EH (cell line): Measurements from ENCODE around the gene WDR59.

Source experiments
- DNase-seq: peaks from one replicate; pipeline ENCODE4 v3.0.0-alpha.2; 2015; ENCODE audit warnings: low read depth

Gene WDR59

DNA sequence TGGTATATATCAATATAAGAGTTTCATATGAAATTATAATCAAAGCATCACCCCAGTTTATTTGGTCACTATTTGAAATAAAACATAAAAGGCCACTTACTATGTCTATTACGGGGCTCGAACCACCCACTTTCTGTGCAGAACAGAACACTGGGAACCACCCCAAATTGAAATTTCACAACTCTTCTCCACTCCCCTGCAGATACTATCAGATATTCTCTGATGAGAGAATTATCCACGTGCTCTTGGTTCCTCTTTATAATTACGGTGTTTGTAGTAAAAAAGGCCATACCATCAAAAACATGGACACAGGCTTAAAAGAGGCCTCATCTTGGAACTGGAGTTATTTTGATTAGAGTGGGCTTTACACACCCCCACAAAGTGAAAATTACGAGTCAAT is 82.8 kb downstream of the WDR59 start:
- no peak for DNase-seq

DNA sequence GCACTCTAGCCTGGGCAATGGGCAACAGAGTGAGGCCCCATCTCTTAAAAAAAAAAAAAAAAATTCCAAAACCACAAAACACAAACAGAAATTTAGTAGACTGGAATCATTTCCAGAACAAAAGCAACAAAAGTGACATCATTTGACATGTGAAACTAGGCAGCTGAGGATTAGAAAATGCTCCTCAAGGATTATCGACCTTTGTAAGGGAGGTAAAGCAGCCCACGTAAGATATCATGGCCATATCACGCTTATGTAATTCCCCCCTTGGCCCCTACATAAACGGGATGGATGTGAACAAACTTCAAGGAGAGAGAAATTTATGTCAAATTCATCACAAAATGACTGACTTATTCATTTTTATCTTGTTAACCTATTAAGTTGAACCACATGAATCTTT is 83.3 kb downstream of the WDR59 start:
- DNase-seq, result peak; percentile 12

DNA sequence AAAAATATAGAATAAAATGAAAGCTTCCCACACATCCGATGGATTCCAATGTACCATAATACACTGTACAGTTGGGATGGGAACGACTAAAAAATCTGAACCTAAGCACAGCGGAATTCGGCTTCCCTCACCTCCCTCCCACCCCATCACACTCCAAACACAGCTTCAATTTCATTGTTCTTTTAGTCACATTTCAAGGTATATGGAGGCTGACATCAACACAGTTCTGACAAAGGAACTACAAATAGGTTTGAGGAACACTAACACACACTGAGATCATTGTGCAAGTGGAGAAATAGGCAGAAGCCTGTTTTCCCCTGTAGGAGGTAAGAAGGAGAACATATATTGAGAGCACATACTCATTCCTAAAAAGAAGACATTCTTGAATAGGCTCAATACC is 85.1 kb downstream of the WDR59 start:
- DNase-seq, result no peak

GRCh38 chr16:74898659-74899058 is 86.3 kb downstream of the WDR59 start:
- DNase-seq, result no peak

- DNase-seq, result peak; percentile 74
Observed at GRCh38 chr16:74896389-74897370, 88.2 kb downstream of the WDR59 start.

- DNase-seq, result no peak
Observed at GRCh38 chr16:74893541-74893940, 91.4 kb downstream of the WDR59 start.

- DNase-seq, result no peak
Observed at GRCh38 chr16:74892574-74893461, 92.1 kb downstream of the WDR59 start.

DNA sequence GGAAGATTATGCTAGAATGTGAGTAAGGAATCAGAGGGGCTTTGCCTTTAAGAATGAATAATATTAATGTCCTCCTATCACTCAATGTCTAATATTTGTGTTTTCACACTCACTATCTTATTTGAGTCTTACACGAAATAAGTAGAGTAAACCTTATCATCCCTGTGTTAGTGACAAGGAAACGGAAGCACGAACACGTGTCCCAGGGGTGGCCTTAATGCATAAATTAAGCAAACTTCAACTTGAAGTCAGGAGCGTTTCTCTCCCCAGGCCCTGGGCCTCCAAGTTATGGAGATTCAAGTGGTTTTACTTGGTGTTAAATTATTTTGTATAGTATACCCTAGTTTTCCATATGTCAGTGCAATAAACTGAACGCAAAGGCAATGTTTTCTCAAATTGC is 96.0 kb downstream of the WDR59 start:
- DNase-seq, result no peak

- no peak for DNase-seq
Observed at GRCh38 chr16:74888232-74888862, 96.6 kb downstream of the WDR59 start.

- no peak for DNase-seq
Observed at GRCh38 chr16:74887084-74887483, 97.8 kb downstream of the WDR59 start.

DNA sequence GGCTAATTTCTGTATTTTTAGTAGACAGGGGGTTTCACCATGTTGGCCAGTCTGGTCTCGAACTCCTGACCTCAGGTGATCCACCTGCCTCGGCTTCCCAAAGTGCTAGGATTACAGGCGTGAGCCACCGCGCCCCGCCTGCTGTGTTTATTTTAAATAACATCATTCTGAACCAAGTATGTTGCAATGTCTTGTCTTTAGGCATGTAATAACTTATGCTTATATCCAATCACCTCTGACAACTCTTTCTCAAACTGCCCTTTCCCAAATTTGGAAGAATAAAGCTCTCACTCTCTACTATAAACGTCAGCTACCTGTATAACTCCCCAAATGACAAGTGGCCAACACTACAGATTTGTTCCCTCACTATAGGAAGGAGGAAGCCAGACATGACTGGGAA is 107.2 kb downstream of the WDR59 start:
- DNase-seq, result no peak

DNA sequence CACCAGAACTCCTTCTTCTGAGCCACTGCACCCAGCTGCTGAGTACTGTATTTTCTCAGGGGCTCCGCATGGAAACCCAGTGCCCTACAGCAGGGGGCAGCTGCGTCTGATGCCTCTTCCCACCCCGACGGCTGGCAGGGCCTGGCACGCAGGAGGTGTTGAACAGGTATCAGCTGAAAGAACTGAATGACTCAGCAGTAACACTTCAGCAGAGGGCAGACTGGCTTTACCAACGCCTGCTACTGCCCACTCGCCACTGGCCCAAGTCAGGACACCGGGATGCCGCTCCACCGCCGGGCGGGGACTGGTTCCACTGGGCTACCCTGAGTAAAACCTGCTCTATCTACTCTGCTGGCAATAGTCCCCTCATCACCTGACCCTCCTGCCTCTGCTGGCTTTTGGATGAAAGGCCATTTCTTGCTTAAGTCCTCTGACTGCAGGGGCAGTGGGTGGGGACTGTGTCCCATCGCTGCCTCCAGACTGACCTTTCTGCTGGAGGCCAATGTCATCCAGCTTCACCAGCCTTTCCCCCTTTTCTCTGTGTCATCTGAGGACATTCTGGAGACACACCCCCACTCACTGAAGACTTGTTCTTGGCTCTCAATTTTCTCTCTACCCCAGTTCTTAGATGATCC is 109.9 kb downstream of the WDR59 start:
- DNase-seq, result no peak

DNA sequence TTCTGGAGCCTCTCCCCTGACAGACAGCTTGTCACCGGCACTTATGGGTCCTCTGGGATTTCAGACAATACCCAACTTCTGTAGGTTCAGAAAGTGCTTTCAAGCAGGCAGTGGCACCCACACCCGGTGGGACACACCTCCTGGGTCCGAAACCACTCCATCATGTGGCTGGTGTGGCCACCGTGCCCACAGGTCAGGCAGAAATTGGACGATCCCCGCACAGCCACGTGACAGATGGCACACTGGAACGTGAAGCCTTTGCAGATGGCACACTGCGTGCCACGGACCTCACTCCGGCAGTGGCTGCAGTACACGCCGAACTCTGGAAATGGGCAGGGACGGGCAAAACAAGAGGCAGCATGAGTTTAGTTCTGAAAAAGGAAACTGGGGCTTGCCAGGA is 110.8 kb downstream of the WDR59 start:
- no peak for DNase-seq

- DNase-seq, result no peak
Observed at GRCh38 chr16:74872302-74872701, 112.6 kb downstream of the WDR59 start.

DNA sequence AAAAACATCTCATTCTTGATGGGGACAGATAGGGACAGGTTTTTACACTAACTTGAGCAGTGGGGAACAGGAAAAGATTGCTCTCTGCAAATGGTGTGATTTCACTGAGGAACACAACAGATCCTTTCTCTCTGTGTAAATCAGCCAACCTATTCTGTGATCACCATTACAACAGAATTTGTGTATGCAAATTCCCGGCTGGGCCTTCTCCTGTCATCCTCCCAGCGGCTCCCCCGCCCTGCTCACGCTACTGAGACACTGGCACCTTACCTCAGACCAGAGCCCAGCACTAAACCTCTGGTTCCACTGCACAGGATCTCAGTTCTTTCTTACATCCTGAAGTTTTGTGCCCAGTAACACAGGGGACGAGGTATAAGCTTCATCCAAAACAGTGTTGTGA is 113.3 kb downstream of the WDR59 start:
- no peak for DNase-seq

DNA sequence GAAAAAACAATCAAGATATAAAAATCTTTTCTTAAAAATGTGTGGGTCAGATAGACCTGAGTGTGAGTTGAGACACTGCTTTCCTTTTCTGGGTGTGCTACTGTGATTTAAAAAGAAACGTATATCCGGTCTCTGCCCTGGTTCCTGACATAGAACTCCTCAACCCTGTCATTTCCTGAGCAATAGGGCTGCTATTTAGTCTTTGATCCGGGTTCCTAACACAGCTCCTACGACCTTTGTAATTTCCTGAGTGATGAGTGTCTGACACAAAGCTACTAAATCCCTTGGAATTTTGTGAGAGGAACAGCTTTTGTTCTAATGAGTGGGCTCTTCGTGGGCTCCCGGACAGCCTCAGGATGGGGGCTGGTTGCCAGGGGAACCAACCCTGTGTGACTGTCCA is 116.4 kb downstream of the WDR59 start:
- DNase-seq, result peak; percentile 62

GRCh38 chr16:74868035-74868434 is 116.9 kb downstream of the WDR59 start:
- DNase-seq, result no peak

- no peak for DNase-seq
Observed at GRCh38 chr16:74867281-74867849, 117.6 kb downstream of the WDR59 start.

DNA sequence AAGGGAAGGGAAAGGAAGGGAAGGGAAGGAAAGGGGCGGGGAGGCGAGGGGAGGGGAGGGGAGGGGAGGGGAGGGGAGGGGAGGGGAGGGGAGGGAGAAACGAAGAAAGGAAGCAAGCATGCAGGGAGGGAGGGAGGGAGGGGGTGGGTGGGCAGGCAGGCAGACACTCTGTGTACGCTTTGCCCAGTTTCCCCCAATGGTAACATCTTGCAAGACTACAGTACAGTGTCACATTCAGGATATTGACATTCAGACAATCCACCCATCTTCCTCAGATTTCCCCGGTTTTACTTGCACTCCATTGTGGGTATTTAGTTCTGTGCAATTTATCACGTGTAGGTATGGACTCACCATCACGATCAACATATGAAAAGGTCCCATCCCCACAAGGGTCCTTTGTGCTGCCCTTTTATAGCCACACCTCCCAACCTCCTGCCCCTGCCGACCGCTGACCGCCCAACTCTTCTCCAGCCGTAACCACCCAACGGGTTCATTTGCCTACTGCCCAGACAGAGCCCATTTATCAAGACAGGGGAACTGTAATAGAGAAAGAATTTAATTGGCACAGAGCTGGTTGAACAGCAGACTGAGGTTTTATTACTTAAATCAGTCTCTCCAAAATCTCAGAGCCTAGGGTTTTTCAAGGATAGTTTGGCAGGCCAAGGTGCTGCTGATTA is 118.9 kb downstream of the WDR59 start:
- no peak for DNase-seq

DNA sequence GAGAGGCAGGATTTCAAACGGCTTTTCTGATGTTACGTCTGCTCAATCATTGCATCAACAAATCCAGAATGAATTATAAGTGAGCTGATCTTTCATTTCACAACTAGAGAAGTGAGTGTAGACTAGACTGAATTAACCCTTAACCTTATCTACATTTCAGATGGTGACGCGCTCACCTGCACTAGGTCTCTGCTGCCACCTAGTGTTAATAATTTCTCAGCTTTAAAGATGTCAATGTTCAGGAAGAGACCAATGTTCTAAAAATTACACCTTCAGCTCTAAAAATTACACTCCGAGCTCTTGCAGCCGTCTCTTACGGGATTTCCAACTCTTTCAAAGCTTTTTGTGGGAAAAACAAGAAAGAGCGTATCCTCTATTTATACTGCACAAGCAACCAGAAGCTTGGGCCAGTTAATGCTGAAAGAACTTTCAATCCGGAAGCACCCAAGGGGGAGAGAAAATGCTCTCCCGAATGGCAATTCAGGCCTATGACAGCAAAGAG is 122.1 kb downstream of the WDR59 start:
- peak; percentile 50 for DNase-seq

DNA sequence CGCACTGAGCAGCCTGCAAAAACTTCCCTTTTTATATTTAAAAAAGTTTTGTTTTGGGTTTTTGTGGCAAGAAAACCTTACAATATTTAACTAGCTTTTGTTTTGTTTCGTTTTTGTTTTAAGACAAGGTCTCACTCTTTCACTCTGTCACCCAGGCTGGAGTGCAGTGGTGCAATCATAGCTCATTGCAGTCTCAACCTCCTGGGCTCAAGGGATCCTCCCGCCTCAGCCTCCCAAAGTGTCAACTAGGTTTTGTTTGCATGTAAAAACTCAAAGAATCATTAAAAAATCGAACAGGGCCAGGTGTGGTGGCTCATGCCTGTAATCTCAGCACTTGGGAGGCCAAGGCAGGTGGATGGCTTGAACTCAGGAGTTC is 132.4 kb downstream of the WDR59 start:
- DNase-seq, result no peak
